CD4-positive, alpha-beta T cell (primary cell): ENCODE measurements around the gene BCL2. TPM values are rescaled to one million over a fixed set of nuclear protein-coding genes. Genes with fewer than 3 reads are reported as not detected.

ENCODE experiments used
- ATAC-seq: fragments of 200-7000 bp; cut with Tn5 transposase; one replicate; pipeline ENCODE4 v1.10.0; 2022; ENCODE audit warnings: mild to moderate bottlenecking; ENCODE audit not compliant: poor library complexity
- CTCF ChIA-PET: fragments of 350-600 bp; sonication (Branson Sonifier 250); formaldehyde crosslinking; loops from one replicate; lab custom pipeline; 2021; ENCODE audit warnings: antibody characterized with exemption, inconsistent platforms; lab: Charles Lee
- POLR2A ChIA-PET: fragments of 350-600 bp; sonication (Branson Sonifier 250); formaldehyde crosslinking; loops from one replicate; lab custom pipeline; 2021; ENCODE audit warnings: antibody characterized with exemption, inconsistent platforms; lab: Charles Lee
- DNase-seq, 14 experiments: peaks; one replicate each; pipeline ENCODE4 v3.0.0-alpha.2; 2013 to 2020; ENCODE audit warnings: mixed read lengths in 2 of 14
- H3K27ac ChIP-seq, 2 donors: one replicate each; pipeline versions ENCODE4 v1.5.1 to v1.7.0; 2013; ENCODE audit warnings: low read length in 2 of 2, low read depth in 1 of 2, mild to moderate bottlenecking in 1 of 2
- H3K27me3 ChIP-seq, 2 experiments: 1 replicate in 1 of 2; 2 replicates in 1 of 2; pipeline versions ENCODE4 v1.6.1 to v1.7.0; 2013; ENCODE audit warnings: low read length in 2 of 2, control low read depth in 1 of 2, mild to moderate bottlenecking in 1 of 2, moderate library complexity in 1 of 2; ENCODE audit not compliant: insufficient read depth in 2 of 2, control insufficient read depth in 1 of 2
- H3K36me3 ChIP-seq: one replicate; pipeline ENCODE4 v1.6.1; 2013; ENCODE audit warnings: low read length, control low read depth; ENCODE audit not compliant: insufficient read depth
- H3K4me1 ChIP-seq: one replicate; pipeline ENCODE4 v1.6.1; 2013; ENCODE audit warnings: low read length, control low read depth; ENCODE audit not compliant: insufficient read depth
- H3K4me3 ChIP-seq: one replicate; pipeline ENCODE4 v1.5.1; 2013; ENCODE audit warnings: mild to moderate bottlenecking, low read length, moderate library complexity
- H3K9me3 ChIP-seq, 2 experiments: 1 replicate in 1 of 2; 2 replicates in 1 of 2; pipeline versions ENCODE4 v1.6.1 to v1.7.0; 2013; ENCODE audit warnings: low read length in 2 of 2, mild to moderate bottlenecking in 2 of 2, control low read depth in 1 of 2, moderate library complexity in 1 of 2; ENCODE audit not compliant: control insufficient read depth in 1 of 2, insufficient read depth in 1 of 2
- H3K27ac Mint-ChIP-seq: one replicate; pipeline ENCODE4 v1.8.0; 2020; ENCODE audit warnings: mixed read lengths
- H3K27me3 Mint-ChIP-seq: one replicate; pipeline ENCODE4 v1.8.0; 2021; ENCODE audit warnings: mixed read lengths
- H3K36me3 Mint-ChIP-seq: one replicate; pipeline ENCODE4 v1.8.0; 2021; ENCODE audit warnings: low read depth, mixed read lengths
- H3K4me1 Mint-ChIP-seq: one replicate; pipeline ENCODE4 v1.8.0; 2021; ENCODE audit warnings: low read depth, mixed read lengths
- H3K4me3 Mint-ChIP-seq: one replicate; pipeline ENCODE4 v1.8.0; 2020; ENCODE audit warnings: mild to moderate bottlenecking, mixed read lengths
- H3K9me3 Mint-ChIP-seq: one replicate; pipeline ENCODE4 v1.8.0; 2020; ENCODE audit warnings: mixed read lengths
- CTCF ChIP-seq: fragments of 200-600 bp; IDR thresholded peaks from one replicate; pipeline ENCODE4 v1.8.0; 2022; ENCODE audit warnings: antibody characterized with exemption, mild to moderate bottlenecking
- intact Hi-C, 2 experiments: fragments of 100-400 bp; cut with DNase I in 1 of 2; cut with micrococcal nuclease in 1 of 2; formaldehyde crosslinking; loops; one replicate each; pipeline versions ENCODE4 v1.15.1 to v1.9.0; 2023 to 2025; cut with DNase I, micrococcal nuclease
- total RNA-seq, 174 experiments: library from RNA in 2 of 174; stranded (reverse) in 2 of 174; gene quantifications; one replicate each; pipeline ENCODE4 v1.2.3 and lab custom pipeline; 2021 to 2026

Gene BCL2
- total RNA-seq, 2 experiments from 2014 or later: 40.1 to 40.3 TPM

- Mint-ChIP-seq H3K27me3 (no peaks in the 10 kb centered on the region), H3K27ac (peak overlapping the region; percentile 27), H3K4me1 (peaks cover 50% of the 10 kb centered on the region), H3K9me3 (no peaks in the 10 kb centered on the region), H3K4me3 (no peak overlapping the region), H3K36me3 (peaks cover 24% of the 10 kb centered on the region)
- Histone ChIP-seq H3K4me1 (peaks cover 20% of the 10 kb centered on the region), H3K9me3 (no peaks in the 10 kb centered on the region), H3K27me3 (no peaks in the 10 kb centered on the region), H3K27ac (no peak overlapping the region), H3K4me3 (no peak overlapping the region), H3K36me3 (peaks cover 32% of the 10 kb centered on the region)
- TF ChIP-seq CTCF: no peak
- intact Hi-C loops: loop anchor here in 1 of 2 experiments (10.0 kb wide), 1 partner anchor 54 kb away; the partner anchor contains the start of gene BCL2
- ChIA-PET POLR2A (no interaction called here), CTCF (interaction anchor here (2.0 kb wide), 1 partner anchor 57 kb away, joined by 5 read pairs; no protein-coding TSS in a partner anchor)
- ATAC-seq: no peak
- DNase-seq: no peak
These were observed 58.5 kb downstream of the BCL2 start for GRCh38 chr18:63261029-63261428.

GRCh38 chr18:63260380-63260754, 59.2 kb downstream of the BCL2 start:
- no peaks in the 10 kb centered on the region for H3K9me3 Mint-ChIP-seq
- H3K36me3 Mint-ChIP-seq: peaks cover 31% of the 10 kb centered on the region
- Histone ChIP-seq H3K4me3 (no peak overlapping the region), H3K36me3 (peaks cover 32% of the 10 kb centered on the region), H3K27me3 (no peaks in the 10 kb centered on the region), H3K4me1 (peaks cover 20% of the 10 kb centered on the region), H3K9me3 (no peaks in the 10 kb centered on the region), H3K27ac (no peak overlapping the region)
- DNase-seq (no peak), ATAC-seq (no peak)
- CTCF ChIA-PET: interaction anchor here (2.0 kb wide), 1 partner anchor 58 kb away, joined by 5 read pairs; no protein-coding TSS in a partner anchor
- no peak overlapping the region for H3K4me3 Mint-ChIP-seq
- intact Hi-C loops: loop anchor here in 1 of 2 experiments (10.0 kb wide), 1 partner anchor 54 kb away; the partner anchor contains the start of gene BCL2
- peak overlapping the region; percentile 27 for H3K27ac Mint-ChIP-seq
- H3K4me1 Mint-ChIP-seq: peaks cover 51% of the 10 kb centered on the region
- H3K27me3 Mint-ChIP-seq: no peaks in the 10 kb centered on the region
- POLR2A ChIA-PET: no interaction called here
- TF ChIP-seq CTCF: no peak

DNA sequence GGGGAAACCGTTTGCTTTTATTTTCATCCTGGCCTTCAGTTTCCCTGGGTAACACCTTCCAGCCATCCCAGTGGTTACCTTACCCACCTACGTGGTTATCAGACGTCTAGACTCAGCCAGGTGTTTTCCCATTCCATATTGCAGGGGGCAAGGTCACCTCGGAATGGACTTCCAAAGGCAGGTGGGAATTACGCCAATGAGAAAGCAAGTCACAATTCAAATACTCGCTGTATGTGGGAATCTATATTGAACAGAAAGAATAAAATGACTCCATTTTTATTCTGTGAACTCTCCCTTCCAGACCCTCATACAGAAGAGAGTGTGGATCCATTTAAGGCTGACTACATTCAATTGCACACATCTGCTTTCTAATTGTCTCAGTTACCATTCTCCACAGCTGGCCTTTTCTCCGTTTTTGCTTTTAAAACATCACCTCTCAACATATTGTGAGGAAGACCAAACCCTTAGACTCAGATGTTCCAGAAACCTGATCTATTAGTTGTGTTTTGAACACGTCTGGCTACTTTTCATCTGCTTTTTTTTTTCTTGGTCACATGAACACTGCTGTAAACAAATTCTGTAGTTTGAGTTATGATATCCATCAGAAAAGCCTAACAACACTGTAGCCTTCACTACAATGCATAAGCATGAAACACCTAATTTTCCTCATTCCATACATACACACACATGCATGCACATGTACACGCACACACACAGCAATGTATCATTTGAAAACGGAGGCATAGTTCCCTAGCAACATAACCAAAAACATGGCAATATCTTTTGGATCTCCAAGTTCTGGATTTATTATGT, 59.8 kb downstream of the BCL2 start:
- intact Hi-C loops: loop anchor here in 1 of 2 experiments (10.0 kb wide), 1 partner anchor 55 kb away; the partner anchor contains the start of gene BCL2
- no peaks in the 10 kb centered on the region for H3K27me3 Mint-ChIP-seq
- POLR2A ChIA-PET: no interaction called here
- H3K9me3 Mint-ChIP-seq: no peaks in the 10 kb centered on the region
- H3K27ac Mint-ChIP-seq: peak overlapping the region; percentile 27
- Histone ChIP-seq H3K27me3 (no peaks in the 10 kb centered on the region), H3K4me3 (no peak overlapping the region), H3K27ac (no peak overlapping the region), H3K36me3 (peaks cover 28% of the 10 kb centered on the region), H3K9me3 (no peaks in the 10 kb centered on the region), H3K4me1 (peaks cover 20% of the 10 kb centered on the region)
- H3K4me3 Mint-ChIP-seq: no peak overlapping the region
- no peak for ATAC-seq
- CTCF ChIA-PET: interaction anchor here (2.0 kb wide), 1 partner anchor 59 kb away, joined by 5 read pairs; no protein-coding TSS in a partner anchor
- H3K36me3 Mint-ChIP-seq: peaks cover 37% of the 10 kb centered on the region
- TF ChIP-seq CTCF: no peak
- DNase-seq: no peak
- H3K4me1 Mint-ChIP-seq: peaks cover 57% of the 10 kb centered on the region
